Measurements from ENCODE around the gene OGFOD3. TPM values are rescaled to one million over a fixed set of nuclear protein-coding genes. Genes with fewer than 3 reads are reported as not detected.

The OGFOD3 gene
- total RNA-seq, 1 donor from 2014 or later, result 35.6 TPM

DNA sequence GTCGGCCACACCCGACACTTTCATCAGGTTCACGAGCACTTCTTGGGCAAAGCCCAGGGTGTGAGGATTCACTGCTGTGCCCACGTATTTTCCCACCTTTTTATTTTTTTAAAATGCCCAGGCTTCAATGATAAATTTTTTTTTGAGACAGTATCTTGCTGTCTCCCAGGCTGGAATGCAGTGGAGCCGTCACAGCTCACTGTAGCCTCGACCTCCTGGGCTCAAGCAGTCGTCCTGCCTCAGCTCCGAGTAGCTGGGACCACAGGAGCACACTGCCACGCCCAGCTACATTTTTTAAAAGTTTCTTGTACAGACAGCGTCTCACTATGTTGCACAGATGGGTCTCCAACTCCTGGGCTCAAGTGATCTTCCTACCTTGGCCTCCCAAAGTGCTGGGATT, 29.0 kb downstream of the OGFOD3 start:
- Mint-ChIP-seq H3K27me3 (ENCODE audit: low read depth) (peaks cover 2% of the 10 kb centered on the region), H3K9me3 (no peaks in the 10 kb centered on the region), H3K4me1 (no peaks in the 10 kb centered on the region), H3K27ac (ENCODE audit: unreplicated experiment) (no peak overlapping the region), H3K4me3 (no peak overlapping the region), H3K36me3 (ENCODE audit: low read depth) (no peaks in the 10 kb centered on the region)
- TF ChIP-seq, protein P1, sequence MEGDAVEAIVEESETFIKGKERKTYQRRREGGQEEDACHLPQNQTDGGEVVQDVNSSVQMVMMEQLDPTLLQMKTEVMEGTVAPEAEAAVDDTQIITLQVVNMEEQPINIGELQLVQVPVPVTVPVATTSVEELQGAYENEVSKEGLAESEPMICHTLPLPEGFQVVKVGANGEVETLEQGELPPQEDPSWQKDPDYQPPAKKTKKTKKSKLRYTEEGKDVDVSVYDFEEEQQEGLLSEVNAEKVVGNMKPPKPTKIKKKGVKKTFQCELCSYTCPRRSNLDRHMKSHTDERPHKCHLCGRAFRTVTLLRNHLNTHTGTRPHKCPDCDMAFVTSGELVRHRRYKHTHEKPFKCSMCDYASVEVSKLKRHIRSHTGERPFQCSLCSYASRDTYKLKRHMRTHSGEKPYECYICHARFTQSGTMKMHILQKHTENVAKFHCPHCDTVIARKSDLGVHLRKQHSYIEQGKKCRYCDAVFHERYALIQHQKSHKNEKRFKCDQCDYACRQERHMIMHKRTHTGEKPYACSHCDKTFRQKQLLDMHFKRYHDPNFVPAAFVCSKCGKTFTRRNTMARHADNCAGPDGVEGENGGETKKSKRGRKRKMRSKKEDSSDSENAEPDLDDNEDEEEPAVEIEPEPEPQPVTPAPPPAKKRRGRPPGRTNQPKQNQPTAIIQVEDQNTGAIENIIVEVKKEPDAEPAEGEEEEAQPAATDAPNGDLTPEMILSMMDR (conservative IDR thresholded peaks at IDR 0.05), result no peak
- no peak for DNase-seq (ENCODE audit: low read depth, low spot score)

DNA sequence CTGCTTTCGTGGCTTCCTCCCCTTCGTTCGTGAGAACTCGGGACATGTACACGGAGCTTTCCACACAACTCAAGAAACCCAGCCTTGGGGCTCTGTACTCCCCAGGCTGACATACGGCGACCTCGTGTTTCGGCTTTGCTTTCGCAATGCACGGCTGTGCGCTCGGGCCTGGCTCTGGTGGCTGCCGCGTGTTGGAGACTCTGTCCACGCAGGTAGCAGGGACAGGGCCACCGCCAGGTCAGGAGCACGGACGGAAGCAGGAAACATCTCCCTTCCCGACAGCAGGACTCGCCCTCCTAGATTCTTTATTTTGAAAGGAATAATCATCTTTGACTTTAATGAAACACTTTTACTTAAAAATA, 29.5 kb downstream of the OGFOD3 start:
- H3K36me3 Mint-ChIP-seq (ENCODE audit: low read depth), result no peaks in the 10 kb centered on the region
- no peak for DNase-seq (ENCODE audit: low read depth, low spot score)
- peaks cover 2% of the 10 kb centered on the region for H3K27me3 Mint-ChIP-seq (ENCODE audit: low read depth)
- H3K9me3 Mint-ChIP-seq, result no peaks in the 10 kb centered on the region
- TF ChIP-seq, protein P1 (conservative IDR thresholded peaks at IDR 0.05), result no peak
- H3K4me1 Mint-ChIP-seq, result no peaks in the 10 kb centered on the region
- no peak overlapping the region for H3K4me3 Mint-ChIP-seq
- H3K27ac Mint-ChIP-seq (ENCODE audit: unreplicated experiment), result no peak overlapping the region

- TF ChIP-seq, protein P1 (conservative IDR thresholded peaks at IDR 0.05), result no peak
- Mint-ChIP-seq H3K27ac (ENCODE audit: unreplicated experiment) (no peak overlapping the region), H3K36me3 (ENCODE audit: low read depth) (no peaks in the 10 kb centered on the region), H3K4me1 (no peaks in the 10 kb centered on the region), H3K4me3 (no peak overlapping the region), H3K9me3 (no peaks in the 10 kb centered on the region), H3K27me3 (ENCODE audit: low read depth) (peaks cover 2% of the 10 kb centered on the region)
- no peak for DNase-seq (ENCODE audit: low read depth, low spot score)
Observed at GRCh38 chr17:82388223-82388921, 30.0 kb downstream of the OGFOD3 start.

GRCh38 chr17:82387705-82388106, 30.7 kb downstream of the OGFOD3 start:
- TF ChIP-seq, protein P1 (conservative IDR thresholded peaks at IDR 0.05), result no peak
- Mint-ChIP-seq H3K27me3 (ENCODE audit: low read depth) (peaks cover 2% of the 10 kb centered on the region), H3K4me3 (no peak overlapping the region), H3K4me1 (no peaks in the 10 kb centered on the region), H3K36me3 (ENCODE audit: low read depth) (no peaks in the 10 kb centered on the region), H3K27ac (ENCODE audit: unreplicated experiment) (no peak overlapping the region), H3K9me3 (no peaks in the 10 kb centered on the region)
- DNase-seq (ENCODE audit: low read depth, low spot score), result no peak

DNA sequence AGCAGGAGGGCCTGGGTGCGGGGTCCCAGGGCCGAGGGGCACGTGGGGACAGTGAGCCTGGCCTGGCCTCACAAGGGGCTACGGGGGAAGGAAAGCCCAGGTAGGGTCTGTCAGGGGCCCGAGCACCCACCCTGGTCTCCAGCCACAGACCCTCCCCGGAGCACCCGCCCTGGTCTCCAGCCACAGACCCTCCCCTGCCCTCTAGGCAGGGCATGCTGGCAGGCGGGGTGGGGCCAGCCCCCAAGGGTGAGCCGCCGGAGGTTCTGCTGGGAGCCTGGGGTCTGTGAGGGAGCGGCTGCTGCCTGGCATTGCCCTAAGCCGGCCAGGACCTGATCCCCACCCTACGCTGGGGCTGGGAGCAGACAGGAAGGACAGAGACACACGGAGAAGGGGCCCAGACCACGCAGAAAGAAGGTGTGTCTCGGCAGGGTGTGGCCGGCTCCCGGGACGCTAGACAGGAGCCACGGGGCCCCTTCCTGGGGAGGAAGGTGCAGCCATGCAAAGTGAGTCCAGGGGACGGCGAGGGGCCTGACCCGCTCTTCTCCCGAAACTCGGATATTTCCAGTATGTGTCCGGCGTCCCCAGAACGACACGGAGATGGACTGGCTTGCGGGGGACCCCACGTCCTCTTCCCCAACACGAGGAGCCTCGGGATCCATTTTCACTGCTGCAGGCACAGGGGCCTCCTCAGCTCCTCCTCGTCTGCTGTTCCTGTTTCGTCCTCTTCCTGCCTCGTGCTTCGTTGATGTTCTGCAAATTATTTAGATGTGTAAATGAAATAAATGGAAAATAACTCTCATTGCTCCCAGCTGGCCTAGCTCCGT, 31.3 kb downstream of the OGFOD3 start:
- DNase-seq (ENCODE audit: low read depth, low spot score), result no peak
- Mint-ChIP-seq H3K27ac (ENCODE audit: unreplicated experiment) (no peak overlapping the region), H3K27me3 (ENCODE audit: low read depth) (peaks cover 2% of the 10 kb centered on the region), H3K9me3 (no peaks in the 10 kb centered on the region), H3K4me1 (no peaks in the 10 kb centered on the region), H3K4me3 (no peak overlapping the region), H3K36me3 (ENCODE audit: low read depth) (no peaks in the 10 kb centered on the region)
- TF ChIP-seq, protein P1 (conservative IDR thresholded peaks at IDR 0.05), result no peak
